GM12878 (cell line): ENCODE measurements around the gene MORC3. TPM values are rescaled to one million over a fixed set of nuclear protein-coding genes. Genes with fewer than 3 reads are reported as not detected.

Experiments used
- ATAC-seq: fragments of 200-7000 bp; cut with Tn5 transposase; 3 replicates; pipeline ENCODE4 v1.9.1; 2020; ENCODE audit warnings: mild to moderate bottlenecking, moderate library complexity
- BruUV-seq: library from RNA; stranded (reverse); fragments of 400-500 nt; replicated peaks from 2 replicates; lab custom pipeline; 2021; lab: Mats Ljungman, UMichigan
- CTCF ChIA-PET: fragments of 300-600 bp; sonication (Branson Sonifier 250); formaldehyde crosslinking; extraction: SDS; loops from one replicate; lab custom pipeline; 2021; ENCODE audit warnings: inconsistent platforms; lab: Yijun Ruan, JAX
- POLR2A ChIA-PET: fragments of 350-600 bp; formaldehyde crosslinking; extraction: SDS; loops from one replicate; lab custom pipeline; 2021; ENCODE audit warnings: inconsistent platforms; lab: Charles Lee
- RAD21 ChIA-PET: fragments of 300-600 bp; sonication (Branson Sonifier 250); formaldehyde crosslinking; loops from one replicate; lab custom pipeline; 2023; ENCODE audit warnings: antibody characterized with exemption; ENCODE audit not compliant: unreplicated experiment; lab: Charles Lee
- SMC1A ChIA-PET: fragments of 300-600 bp; sonication (Branson Sonifier 250); formaldehyde crosslinking; loops from one replicate; lab custom pipeline; 2023; ENCODE audit not compliant: unreplicated experiment, uncharacterized antibody; lab: Charles Lee
- DNase-seq: peaks from one replicate; pipeline ENCODE4 v3.0.0-alpha.2; 2011; ENCODE audit warnings: low read depth, low spot score
- FAIRE-seq: peaks from 3 replicates; lab custom pipeline; 2011; peaks lifted over from hg19 to GRCh38; lab: Jason Lieb, UNC
- H2AFZ ChIP-seq: 2 replicates; pipeline ENCODE4 v1.6.0; 2011; ENCODE audit warnings: low read depth, low read length, control low read depth; ENCODE audit not compliant: control insufficient read depth
- H3K27ac ChIP-seq: 2 replicates; pipeline ENCODE4 v1.5.1; 2011; ENCODE audit warnings: control low read depth; ENCODE audit not compliant: control insufficient read depth, insufficient read depth
- H3K27me3 ChIP-seq, 2 experiments: replicated peaks in 1 of 2; 2 replicates each; pipeline versions ENCODE4 v1.6.0 to v1.6.1; 2011; ENCODE audit warnings: low read length in 1 of 2; ENCODE audit not compliant: control insufficient read depth in 2 of 2, insufficient read depth in 2 of 2
- H3K36me3 ChIP-seq, 2 experiments: 2 replicates each; pipeline ENCODE4 v1.5.1; 2011; ENCODE audit warnings: low read length in 1 of 2; ENCODE audit not compliant: control insufficient read depth in 2 of 2, insufficient read depth in 2 of 2
- H3K4me1 ChIP-seq: 2 replicates; pipeline ENCODE4 v1.6.1; 2011; ENCODE audit warnings: mild to moderate bottlenecking, low read length, moderate library complexity, mixed read lengths; ENCODE audit not compliant: control insufficient read depth, insufficient read depth
- H3K4me2 ChIP-seq: 2 replicates; pipeline ENCODE4 v1.6.0; 2011; ENCODE audit warnings: control low read depth; ENCODE audit not compliant: control insufficient read depth, insufficient read depth
- H3K4me3 ChIP-seq: fragments of 200-600 bp; sonication (generic); 2 replicates; pipeline ENCODE4 v1.5.1; 2016
- H3K79me2 ChIP-seq: 2 replicates; pipeline ENCODE4 v1.6.0; 2011; ENCODE audit warnings: low read length; ENCODE audit not compliant: control insufficient read depth, insufficient read depth
- H3K9ac ChIP-seq: 2 replicates; pipeline ENCODE4 v1.8.0; 2011; ENCODE audit warnings: low read length, control low read depth, mixed read lengths; ENCODE audit not compliant: control insufficient read depth, insufficient read depth
- H3K9me3 ChIP-seq: replicated peaks from 3 replicates; pipeline ENCODE4 v1.5.1; 2011; ENCODE audit warnings: mild to moderate bottlenecking, low read length; ENCODE audit not compliant: control insufficient read depth, insufficient read depth
- H4K20me1 ChIP-seq: 2 replicates; pipeline ENCODE4 v1.6.0; 2011; ENCODE audit not compliant: control insufficient read depth, insufficient read depth
- BCL3 ChIP-seq: IDR thresholded peaks from 2 replicates; pipeline ENCODE4 v1.6.1; 2011; ENCODE audit warnings: borderline replicate concordance, low read depth, mild to moderate bottlenecking, moderate library complexity, low read length; ENCODE audit not compliant: insufficient read depth, poor library complexity, severe bottlenecking
- BRCA1 ChIP-seq: IDR thresholded peaks from 2 replicates; pipeline ENCODE4 v1.6.1; 2011; ENCODE audit warnings: low read depth, low read length, improper control_type of control experiment
- EGR1 ChIP-seq, 2 experiments: IDR thresholded peaks; 1 replicate in 1 of 2; 2 replicates in 1 of 2; pipeline ENCODE4 v1.6.1; 2011 to 2012; ENCODE audit warnings: low read depth in 2 of 2, low read length in 2 of 2, borderline replicate concordance in 1 of 2, mild to moderate bottlenecking in 1 of 2, moderate library complexity in 1 of 2
- MEF2B ChIP-seq: fragments of 450-650 bp; IDR thresholded peaks from 2 replicates; pipeline ENCODE4 v1.6.1; 2018; ENCODE audit warnings: mild to moderate bottlenecking, moderate library complexity; ENCODE audit not compliant: partially characterized antibody, poor library complexity, severe bottlenecking
- USF1 ChIP-seq: IDR thresholded peaks from 2 replicates; pipeline ENCODE4 v1.6.1; 2011; ENCODE audit warnings: borderline replicate concordance, low read depth, mild to moderate bottlenecking, moderate library complexity, mixed read lengths, low read length; ENCODE audit not compliant: insufficient read depth; ENCODE audit errors: extremely low read length
- YY1 ChIP-seq: IDR thresholded peaks from 2 replicates; pipeline ENCODE4 v1.6.1; 2011; ENCODE audit warnings: low read depth, mild to moderate bottlenecking, low read length
- WGBS: methylation state at CpG from one replicate; pipeline ENCODE4 v1.1.6; 2016; ENCODE audit warnings: low lambda C conversion rate; ENCODE audit not compliant: insufficient replicate concordance, insufficient coverage; ENCODE audit errors: missing lambda C conversion rate; 5-methylcytosine and 5-hydroxymethylcytosine counted together
- in situ Hi-C: fragments of 300-500 bp; cut with MboI; formaldehyde crosslinking; loops from 9 replicates; pipeline ENCODE4 v1.14.3; 2018; ENCODE audit warnings: mixed read lengths
- intact Hi-C: fragments of 100-400 bp; cut with micrococcal nuclease; formaldehyde crosslinking; loops from one replicate; pipeline ENCODE4 v1.14.2; 2022; ENCODE audit not compliant: unreplicated experiment
- polyA plus RNA-seq, 11 experiments: library from polyadenylated mRNA; depleted of rRNA in 4 of 11; unstranded in 6 of 11; stranded (reverse) in 5 of 11; fragments of >200 nt; fragmentation: Nextera tagmentation in 4 of 11; fragmentation: Illumina TruSeq in 1 of 11; extraction: Ambion mirVana in 4 of 11; extraction: Trizol in 1 of 11; gene quantifications; 1 replicate in 1 of 11; 2 replicates in 10 of 11; pipeline versions ENCODE4 v1.2.1 to v1.2.3, GENCODE V29; 2011 to 2016; ENCODE audit warnings: inconsistent platforms in 2 of 11, missing spikeins in 2 of 11, low read depth in 1 of 11
- total RNA-seq, 4 experiments: library from RNA; depleted of rRNA in 3 of 4; stranded (reverse); fragments of >200 nt in 3 of 4; fragmentation: Illumina TruSeq in 1 of 4; extraction: Trizol in 1 of 4; gene quantifications; 2 replicates each; pipeline versions ENCODE4 v1.2.1 to v1.2.3, GENCODE V29; 2013 to 2021
- TF ChIP-seq, protein P1 (sequence below): fragments of 450-650 bp; IDR thresholded peaks from 2 replicates; pipeline ENCODE4 v1.6.1; 2014; ENCODE audit warnings: mild to moderate bottlenecking

The MORC3 gene
- total and polyA plus RNA-seq, 10 of the 15 experiments (the other 5 are each of a cell fraction or from before 2014, with no cell fraction given): 5.5 to 29.9 (median 16.3) TPM

GRCh38 chr21:36297406-36297937 is 22.5 kb upstream of the MORC3 start:
- 75% methylated on average over 4 of the region's 4 CpGs for WGBS
- Histone ChIP-seq H3K27me3 (no peaks in the 10 kb centered on the region), H3K79me2 (no peaks in the 10 kb centered on the region), H3K9ac (peak overlapping the region; percentile 75), H3K4me2 (peak overlapping the region; percentile 99), H3K4me1 (peaks cover 29% of the 10 kb centered on the region), H3K27ac (peak overlapping the region; percentile 94), H3K9me3 (peaks cover 2% of the 10 kb centered on the region; the same call in 1 of the 3 replicates), H2AFZ (peak overlapping the region; percentile 92), H3K4me3 (no peak overlapping the region; the same call in 1 of the 2 replicates), H4K20me1 (no peaks in the 10 kb centered on the region), H3K36me3 (no peaks in the 10 kb centered on the region)
- SMC1A ChIA-PET: interaction anchor here (0.7 to 5.2 kb wide), 7 partner anchors 8 to 43 kb away, joined by 3 to 28 read pairs (median 10); partner anchors contain the start of gene MORC3
- FAIRE-seq (no peak), DNase-seq (peak; percentile 13), ATAC-seq (peak; percentile 30)
- TF ChIP-seq YY1: peak; percentile 31; the same call in 1 of the 2 replicates
- TF ChIP-seq MEF2B: peak; percentile 12
- no peak for TF ChIP-seq BRCA1
- TF ChIP-seq, protein P1, sequence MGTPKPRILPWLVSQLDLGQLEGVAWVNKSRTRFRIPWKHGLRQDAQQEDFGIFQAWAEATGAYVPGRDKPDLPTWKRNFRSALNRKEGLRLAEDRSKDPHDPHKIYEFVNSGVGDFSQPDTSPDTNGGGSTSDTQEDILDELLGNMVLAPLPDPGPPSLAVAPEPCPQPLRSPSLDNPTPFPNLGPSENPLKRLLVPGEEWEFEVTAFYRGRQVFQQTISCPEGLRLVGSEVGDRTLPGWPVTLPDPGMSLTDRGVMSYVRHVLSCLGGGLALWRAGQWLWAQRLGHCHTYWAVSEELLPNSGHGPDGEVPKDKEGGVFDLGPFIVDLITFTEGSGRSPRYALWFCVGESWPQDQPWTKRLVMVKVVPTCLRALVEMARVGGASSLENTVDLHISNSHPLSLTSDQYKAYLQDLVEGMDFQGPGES: no peak
- peak; percentile 24 for TF ChIP-seq BCL3
- no peak for TF ChIP-seq USF1
- 0 out of 3 replicates have a peak, but pooled peaks of 1 of the 2 experiments have one; percentile 19 for TF ChIP-seq EGR1 (IDR thresholded peaks at IDR 0.05; ENCODE audit: borderline replicate concordance in 1 of 2, low read depth in 2 of 2, low read length in 2 of 2)
- CTCF ChIA-PET: interaction anchor here (0.7 to 2.2 kb wide), 5 partner anchors 9 to 152 kb away, joined by 3 to 5 read pairs (median 4); partner anchors contain the start of gene MORC3
- POLR2A ChIA-PET: interaction anchor here (0.6 to 6.0 kb wide), 6 partner anchors 10 to 36 kb away, joined by 3 to 56 read pairs (median 4); partner anchors contain the start of gene MORC3
- RAD21 ChIA-PET: interaction anchor here (1.1 to 7.3 kb wide), 6 partner anchors 9 to 62 kb away, joined by 4 to 80 read pairs (median 10); partner anchors contain the start of gene MORC3
- in situ Hi-C loops: no loop called here
- BruUV-seq: no TSS peak
- intact Hi-C loops: no loop called here
